Measurements from ENCODE around the gene HELZ.

Gene HELZ

GRCh38 chr17:67040652-67041051 is 204.3 kb downstream of the HELZ start:
- Mint-ChIP-seq H3K4me1 (peaks cover 18% of the 10 kb centered on the region), H3K27me3 (ENCODE audit: low read depth, poor library complexity) (peaks cover 23% of the 10 kb centered on the region), H3K9me3 (no peaks in the 10 kb centered on the region), H3K36me3 (ENCODE audit: low read depth) (no peaks in the 10 kb centered on the region), H3K27ac (no peak overlapping the region), H3K4me3 (no peak overlapping the region)
- DNase-seq, result no peak
- no peak for TF ChIP-seq CTCF (IDR thresholded peaks at IDR 0.05)

GRCh38 chr17:67038861-67039365 is 206.1 kb downstream of the HELZ start:
- peaks cover 23% of the 10 kb centered on the region for H3K27me3 Mint-ChIP-seq (ENCODE audit: low read depth, poor library complexity)
- no peaks in the 10 kb centered on the region for H3K36me3 Mint-ChIP-seq (ENCODE audit: low read depth)
- no peaks in the 10 kb centered on the region for H3K9me3 Mint-ChIP-seq
- no peak overlapping the region for H3K27ac Mint-ChIP-seq
- DNase-seq, result no peak
- no peak for TF ChIP-seq CTCF (IDR thresholded peaks at IDR 0.05)
- H3K4me3 Mint-ChIP-seq, result no peak overlapping the region
- peaks cover 18% of the 10 kb centered on the region for H3K4me1 Mint-ChIP-seq

GRCh38 chr17:67035131-67036083 is 209.6 kb downstream of the HELZ start:
- H3K4me1 Mint-ChIP-seq, result no peaks in the 10 kb centered on the region
- DNase-seq, result no peak
- no peak for TF ChIP-seq CTCF (IDR thresholded peaks at IDR 0.05)
- H3K27ac Mint-ChIP-seq, result no peak overlapping the region
- peaks cover 12% of the 10 kb centered on the region for H3K27me3 Mint-ChIP-seq (ENCODE audit: low read depth, poor library complexity)
- no peak overlapping the region for H3K4me3 Mint-ChIP-seq
- no peaks in the 10 kb centered on the region for H3K9me3 Mint-ChIP-seq
- H3K36me3 Mint-ChIP-seq (ENCODE audit: low read depth), result no peaks in the 10 kb centered on the region

GRCh38 chr17:67033613-67034012 is 211.4 kb downstream of the HELZ start:
- Mint-ChIP-seq H3K4me1 (no peaks in the 10 kb centered on the region), H3K27ac (no peak overlapping the region), H3K9me3 (no peaks in the 10 kb centered on the region), H3K27me3 (ENCODE audit: low read depth, poor library complexity) (peaks cover 14% of the 10 kb centered on the region), H3K36me3 (ENCODE audit: low read depth) (no peaks in the 10 kb centered on the region), H3K4me3 (no peak overlapping the region)
- no peak for TF ChIP-seq CTCF (IDR thresholded peaks at IDR 0.05)
- no peak for DNase-seq

GRCh38 chr17:67032985-67033384 is 212.0 kb downstream of the HELZ start:
- no peaks in the 10 kb centered on the region for H3K4me1 Mint-ChIP-seq
- no peak for TF ChIP-seq CTCF (IDR thresholded peaks at IDR 0.05)
- no peaks in the 10 kb centered on the region for H3K36me3 Mint-ChIP-seq (ENCODE audit: low read depth)
- no peak for DNase-seq
- no peak overlapping the region for H3K27ac Mint-ChIP-seq
- no peak overlapping the region for H3K4me3 Mint-ChIP-seq
- peaks cover 9% of the 10 kb centered on the region for H3K27me3 Mint-ChIP-seq (ENCODE audit: low read depth, poor library complexity)
- H3K9me3 Mint-ChIP-seq, result no peaks in the 10 kb centered on the region
